GM12874 (cell line): Measurements from ENCODE around the gene CD101.

Source experiments
- TF ChIP-seq, protein P1 (sequence below): IDR thresholded peaks from 2 replicates; pipeline ENCODE4 v1.5.1; 2011; ENCODE audit warnings: low read depth, mild to moderate bottlenecking, control low read depth, low read length, moderate library complexity; ENCODE audit not compliant: insufficient read depth

CD101 gene

DNA sequence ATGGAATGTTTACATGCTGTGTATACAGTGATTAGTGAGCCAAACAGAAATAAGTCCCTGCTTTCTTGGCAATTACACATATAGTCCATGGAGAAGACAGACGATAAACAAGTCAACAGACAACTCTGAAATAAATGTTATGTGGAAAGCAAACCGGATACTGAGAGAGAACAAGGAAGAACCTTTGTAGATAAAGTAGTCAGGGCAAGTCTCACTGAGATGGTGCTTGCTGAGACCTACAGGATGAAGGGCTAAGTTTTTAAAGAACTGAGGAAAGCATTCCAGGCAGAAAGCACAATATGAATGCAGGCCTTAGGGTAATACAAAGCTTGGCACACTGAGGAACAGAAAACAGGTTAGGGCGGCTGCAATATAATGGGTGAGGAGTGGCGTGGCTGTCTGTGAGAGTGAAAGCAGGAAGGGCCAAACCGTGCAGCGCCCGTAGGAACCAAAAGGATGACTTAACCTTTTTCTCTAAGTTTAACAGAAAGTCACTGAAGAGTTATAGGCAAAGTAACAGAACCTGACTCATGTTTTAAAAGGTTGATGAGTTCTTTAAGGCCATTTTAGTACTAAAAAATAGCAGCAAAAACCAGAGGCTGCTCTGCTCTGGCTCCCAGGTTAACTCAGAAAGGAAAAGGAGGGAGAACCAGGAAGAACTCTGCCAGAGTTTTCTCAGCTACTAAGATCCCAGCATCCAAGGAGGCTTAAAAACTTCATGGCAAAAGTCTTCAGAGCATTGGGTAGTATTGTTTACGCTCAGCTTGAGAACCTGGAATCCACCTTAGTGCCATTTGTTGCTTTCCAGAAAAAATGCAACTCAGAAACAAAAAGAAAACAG, 49.9 kb downstream of the CD101 start:
- TF ChIP-seq, protein P1, sequence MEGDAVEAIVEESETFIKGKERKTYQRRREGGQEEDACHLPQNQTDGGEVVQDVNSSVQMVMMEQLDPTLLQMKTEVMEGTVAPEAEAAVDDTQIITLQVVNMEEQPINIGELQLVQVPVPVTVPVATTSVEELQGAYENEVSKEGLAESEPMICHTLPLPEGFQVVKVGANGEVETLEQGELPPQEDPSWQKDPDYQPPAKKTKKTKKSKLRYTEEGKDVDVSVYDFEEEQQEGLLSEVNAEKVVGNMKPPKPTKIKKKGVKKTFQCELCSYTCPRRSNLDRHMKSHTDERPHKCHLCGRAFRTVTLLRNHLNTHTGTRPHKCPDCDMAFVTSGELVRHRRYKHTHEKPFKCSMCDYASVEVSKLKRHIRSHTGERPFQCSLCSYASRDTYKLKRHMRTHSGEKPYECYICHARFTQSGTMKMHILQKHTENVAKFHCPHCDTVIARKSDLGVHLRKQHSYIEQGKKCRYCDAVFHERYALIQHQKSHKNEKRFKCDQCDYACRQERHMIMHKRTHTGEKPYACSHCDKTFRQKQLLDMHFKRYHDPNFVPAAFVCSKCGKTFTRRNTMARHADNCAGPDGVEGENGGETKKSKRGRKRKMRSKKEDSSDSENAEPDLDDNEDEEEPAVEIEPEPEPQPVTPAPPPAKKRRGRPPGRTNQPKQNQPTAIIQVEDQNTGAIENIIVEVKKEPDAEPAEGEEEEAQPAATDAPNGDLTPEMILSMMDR = no peak

DNA sequence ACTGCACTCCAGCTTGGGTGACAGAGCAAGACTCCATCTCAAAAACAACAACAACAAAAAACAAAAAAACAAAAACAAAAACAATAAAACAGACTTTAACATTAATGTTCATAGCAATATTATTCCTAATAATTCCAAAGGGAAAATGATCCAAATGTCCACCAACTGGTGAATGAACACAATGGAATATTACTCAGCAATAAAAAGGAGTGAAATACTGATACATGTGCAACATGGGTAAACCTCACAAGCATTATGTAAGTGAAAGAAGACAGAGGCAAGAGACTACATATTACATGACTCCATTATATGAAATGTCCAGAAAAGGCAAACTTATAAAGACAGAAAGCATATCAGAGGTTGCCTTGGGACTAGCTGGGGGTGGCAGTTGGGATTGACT, 52.5 kb downstream of the CD101 start:
- TF ChIP-seq, protein P1 = no peak

DNA sequence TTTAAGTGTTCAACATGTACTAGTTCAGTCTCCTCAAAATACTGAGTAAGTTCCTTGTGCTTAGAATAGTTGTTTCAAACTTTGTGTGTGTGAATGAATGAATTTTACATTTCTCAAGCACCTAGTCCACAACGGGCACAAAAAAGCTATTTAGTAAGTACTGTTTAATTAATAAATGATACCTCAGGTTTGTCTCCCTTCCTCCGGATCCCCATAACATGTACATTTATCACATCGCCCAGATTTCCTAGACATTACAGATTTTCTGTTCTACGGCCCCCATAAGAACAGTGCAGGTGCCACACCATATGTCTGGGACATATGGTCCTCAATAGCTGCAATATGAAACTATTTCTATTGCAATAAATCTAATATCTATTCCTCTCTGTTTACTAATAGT, 57.2 kb downstream of the CD101 start:
- TF ChIP-seq, protein P1 = no peak

DNA sequence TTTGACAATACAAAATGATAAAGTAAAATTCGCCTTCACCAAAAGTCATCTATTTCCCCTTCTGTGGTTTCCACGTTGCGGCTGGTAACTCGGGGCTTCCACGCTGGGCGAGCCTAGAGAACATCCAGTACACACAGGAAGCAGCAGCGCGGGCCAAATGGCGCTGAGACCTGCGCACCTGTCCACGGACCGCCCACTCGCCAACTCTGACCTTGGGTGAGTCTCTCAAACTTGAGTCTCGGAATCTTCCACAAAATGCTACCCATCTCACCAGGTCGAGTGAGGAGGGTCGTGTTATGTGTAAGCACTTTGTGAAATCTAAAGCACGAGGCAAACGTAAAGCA, 57.7 kb downstream of the CD101 start:
- TF ChIP-seq, protein P1 = no peak

DNA sequence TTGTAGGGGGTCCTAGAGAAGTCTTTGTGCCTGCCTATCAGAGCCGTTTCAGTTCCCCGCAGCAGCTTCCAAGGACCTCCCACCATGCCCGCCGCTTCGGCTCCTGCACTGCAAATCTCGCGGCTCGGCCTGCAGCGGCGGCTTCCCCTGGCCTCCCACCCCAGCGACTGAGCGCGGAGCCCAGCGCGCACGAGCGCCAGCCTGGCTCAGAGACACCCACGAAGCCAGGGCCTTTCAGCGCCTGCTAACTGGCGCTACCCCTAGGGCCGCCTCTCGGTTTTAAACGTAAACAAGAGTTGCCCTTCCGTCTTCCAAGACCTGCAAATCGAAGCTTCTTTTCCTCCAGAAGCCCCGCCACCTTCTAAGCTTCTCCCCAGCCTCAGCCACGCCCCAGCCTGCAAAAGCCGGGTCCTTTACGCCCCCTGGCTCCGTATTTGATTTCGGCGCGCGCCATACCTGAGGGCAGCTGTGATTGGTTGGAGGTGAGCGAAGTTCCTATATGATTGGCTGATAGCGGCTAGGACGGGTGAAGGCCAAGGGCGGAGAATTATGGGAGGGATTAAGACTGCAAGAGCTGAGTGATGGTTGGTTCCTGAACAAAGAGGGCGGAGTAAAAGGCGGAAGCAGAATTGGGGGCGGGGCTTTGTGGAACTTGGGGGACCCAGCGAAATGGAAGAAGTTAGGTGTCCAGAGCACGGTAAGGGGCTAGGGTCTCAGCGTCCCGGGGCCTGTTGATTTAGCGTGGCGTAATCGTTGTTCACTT, 58.3 kb downstream of the CD101 start, which contains the start of gene TTF2:
Gene TTF2 (plus strand): TSS at position 649 of the 763 bp plus-strand sequence. CDS start 21 bp downstream, at position 670.
- TF ChIP-seq, protein P1 = no peak

DNA sequence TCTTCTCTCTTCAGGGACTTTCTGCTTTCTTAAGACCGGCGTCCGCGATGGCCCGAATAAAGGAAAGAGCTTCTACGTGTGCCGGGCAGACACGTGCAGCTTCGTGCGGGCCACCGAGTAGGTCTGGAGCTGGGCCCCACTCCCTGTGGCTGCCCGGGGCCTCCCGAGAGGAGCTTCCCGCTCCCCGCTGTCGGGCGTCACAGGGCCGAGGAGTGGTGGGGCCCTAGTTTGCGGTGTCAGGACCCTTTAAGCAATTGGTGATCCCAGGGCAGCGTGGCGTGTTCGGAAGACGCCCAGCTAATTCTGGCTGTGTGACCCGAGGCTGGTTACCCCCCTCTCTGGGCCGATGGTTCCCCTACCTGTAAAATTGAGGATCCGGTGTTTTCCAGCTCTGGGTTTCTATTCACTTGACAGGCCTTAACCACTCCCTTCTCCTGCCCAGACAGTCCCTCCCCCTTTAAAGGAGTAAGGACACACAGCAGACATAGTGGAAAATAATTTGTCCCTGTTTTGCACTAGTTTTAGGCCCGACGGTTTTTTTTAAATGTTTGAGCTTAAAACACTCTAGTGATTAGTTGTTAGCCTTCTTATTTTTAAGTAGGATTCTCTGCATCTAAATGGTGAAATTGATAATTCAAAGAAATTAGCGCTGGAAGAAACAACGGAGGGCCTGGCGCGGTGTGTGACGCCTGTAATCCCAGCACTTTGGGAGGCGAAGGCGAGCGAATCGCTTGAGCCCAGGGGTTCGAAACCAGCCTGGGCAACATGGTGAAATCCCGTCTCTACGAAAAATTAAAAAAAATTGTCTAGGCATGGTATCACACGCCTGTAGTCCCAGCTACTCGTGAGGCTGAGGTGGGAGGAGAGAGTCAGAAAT, 59.1 kb downstream of the CD101 start:
- TF ChIP-seq, protein P1 = no peak
